HG02840 (cell line): Measurements from ENCODE around the gene TKT.

ENCODE experiments used
- ATAC-seq: cut with Tn5 transposase; IDR thresholded peaks from one replicate; pipeline ENCODE4 v1.9.1; 2021; ENCODE audit warnings: mild to moderate bottlenecking, moderate library complexity, moderate number of reproducible peaks; ENCODE audit not compliant: unreplicated experiment, low FRiP score

The TKT gene

GRCh38 chr3:53226841-53227407 lies 28.9 kb downstream of the TKT start:
- no peak for ATAC-seq

GRCh38 chr3:53226142-53226840 lies 29.5 kb downstream of the TKT start:
- no peak for ATAC-seq

DNA sequence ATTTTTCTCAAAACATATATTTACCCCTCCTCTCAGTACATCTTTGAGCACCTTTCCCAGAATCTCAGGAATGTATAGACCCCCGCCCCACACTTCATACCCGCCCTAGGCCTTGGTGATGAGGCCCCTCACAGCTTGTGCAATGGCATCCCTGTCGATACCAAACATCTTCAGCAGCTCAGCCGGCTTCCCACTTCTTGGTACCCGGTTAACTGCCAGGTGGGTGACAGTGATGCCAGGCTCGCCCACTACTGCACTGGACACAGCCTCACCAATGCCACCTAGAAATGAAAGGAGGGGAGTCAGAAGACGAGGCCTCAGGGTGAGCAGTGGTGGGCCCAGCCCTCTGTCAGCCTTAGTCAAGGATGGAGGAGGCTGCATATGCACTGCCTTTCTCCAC lies 30.2 kb downstream of the TKT start:
- no peak for ATAC-seq

- no peak for ATAC-seq
Observed at GRCh38 chr3:53225181-53225580, 30.6 kb downstream of the TKT start.

- no peak for ATAC-seq
Observed at GRCh38 chr3:53224536-53224935, 31.3 kb downstream of the TKT start.

GRCh38 chr3:53224026-53224425 lies 31.8 kb downstream of the TKT start:
- no peak for ATAC-seq

GRCh38 chr3:53223541-53223966 lies 32.3 kb downstream of the TKT start:
- ATAC-seq, result no peak

GRCh38 chr3:53223025-53223424 lies 32.8 kb downstream of the TKT start:
- no peak for ATAC-seq

DNA sequence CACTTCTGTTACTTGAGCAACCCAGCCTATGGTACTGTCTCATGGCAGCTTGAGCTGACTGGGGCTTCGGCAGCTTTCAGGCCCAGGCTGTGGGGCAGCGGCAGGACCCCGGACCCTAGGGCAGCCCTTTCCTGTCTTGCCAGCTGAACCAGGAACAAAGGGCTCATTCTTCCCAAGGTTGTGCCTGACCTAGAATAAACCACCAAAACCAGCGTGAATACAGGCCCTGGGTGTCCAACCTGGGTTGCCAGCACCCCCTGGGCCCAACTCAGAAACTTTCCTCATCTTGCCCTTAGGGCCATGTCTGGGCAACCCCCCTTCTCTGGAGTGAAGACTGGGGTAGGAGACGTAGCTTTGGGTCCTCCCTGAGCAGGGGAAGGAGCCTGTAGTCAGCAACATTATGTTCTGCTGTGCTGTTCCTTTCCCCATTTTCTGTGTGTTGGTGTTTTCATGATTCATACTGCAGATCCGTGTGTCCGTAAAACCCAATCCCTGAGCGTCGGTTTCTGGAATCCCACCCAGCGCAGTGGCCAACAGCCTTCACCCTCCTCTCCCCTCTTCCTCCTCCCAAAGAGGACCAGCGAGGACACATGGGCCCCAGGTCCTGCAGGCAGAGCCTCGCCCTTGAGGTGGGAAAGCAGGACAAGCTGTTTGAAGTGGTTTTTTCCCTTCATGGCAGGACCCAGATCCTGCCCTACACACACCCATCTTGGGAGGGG lies 33.5 kb downstream of the TKT start:
- ATAC-seq, result no peak

DNA sequence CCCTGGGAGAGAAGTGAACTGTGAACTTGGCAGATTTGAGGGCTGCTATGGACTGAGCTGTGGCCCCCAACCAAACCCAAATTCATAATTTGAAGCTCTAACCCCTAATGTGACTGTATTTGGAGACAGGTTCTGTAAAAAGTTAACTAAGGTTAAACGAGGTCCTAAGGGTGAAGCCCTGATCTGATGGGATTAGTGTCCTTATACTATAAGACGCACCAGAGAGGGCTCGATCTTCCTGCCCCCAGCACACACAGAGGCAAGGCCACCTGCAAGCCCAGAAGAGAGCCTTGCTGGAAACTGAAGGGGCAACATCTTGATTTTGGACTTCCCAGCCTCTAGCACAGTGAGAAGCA lies 34.0 kb downstream of the TKT start:
- ATAC-seq, result no peak

DNA sequence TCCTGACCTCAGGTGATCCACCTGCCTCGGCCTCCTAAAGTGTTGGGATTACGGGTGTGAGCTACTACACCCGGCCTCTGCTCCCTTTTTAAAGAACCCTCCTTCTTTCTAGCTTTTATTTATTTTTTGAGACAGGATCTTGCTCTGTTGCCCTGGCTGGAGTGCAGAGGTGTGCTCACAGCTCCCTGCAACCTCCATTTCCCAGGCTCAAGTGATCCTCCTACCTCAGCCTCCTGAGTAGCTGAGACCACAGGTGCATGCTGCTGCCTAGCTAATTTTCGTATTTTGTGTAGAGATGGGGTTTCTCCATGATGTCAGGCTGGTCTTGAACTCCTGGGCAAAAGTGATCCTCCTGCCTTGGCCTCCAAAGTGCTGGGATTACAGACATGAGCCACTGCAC lies 34.5 kb downstream of the TKT start:
- ATAC-seq, result no peak

GRCh38 chr3:53219895-53220483 lies 35.8 kb downstream of the TKT start:
- ATAC-seq, result no peak

GRCh38 chr3:53218131-53218530 lies 37.7 kb downstream of the TKT start:
- ATAC-seq, result no peak

DNA sequence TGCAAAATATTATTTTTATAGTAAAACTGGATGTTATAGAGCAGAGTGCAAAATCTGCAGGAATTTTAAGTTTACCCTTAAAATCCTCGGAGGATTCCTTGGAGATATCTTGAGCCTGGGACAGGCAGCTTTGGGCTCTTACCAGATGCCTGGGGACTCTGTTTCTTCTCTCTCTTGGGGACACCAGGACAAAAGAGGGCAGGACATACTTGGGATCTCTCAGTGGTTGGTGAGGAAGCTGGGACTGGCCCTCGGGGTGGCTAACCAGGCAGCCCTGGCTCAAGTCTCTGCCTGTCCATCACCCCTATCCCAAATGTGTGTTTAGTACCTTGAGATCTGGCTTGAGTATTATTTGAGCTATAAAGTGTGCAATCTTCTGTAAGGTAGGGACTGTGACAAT lies 38.6 kb downstream of the TKT start:
- ATAC-seq, result no peak

DNA sequence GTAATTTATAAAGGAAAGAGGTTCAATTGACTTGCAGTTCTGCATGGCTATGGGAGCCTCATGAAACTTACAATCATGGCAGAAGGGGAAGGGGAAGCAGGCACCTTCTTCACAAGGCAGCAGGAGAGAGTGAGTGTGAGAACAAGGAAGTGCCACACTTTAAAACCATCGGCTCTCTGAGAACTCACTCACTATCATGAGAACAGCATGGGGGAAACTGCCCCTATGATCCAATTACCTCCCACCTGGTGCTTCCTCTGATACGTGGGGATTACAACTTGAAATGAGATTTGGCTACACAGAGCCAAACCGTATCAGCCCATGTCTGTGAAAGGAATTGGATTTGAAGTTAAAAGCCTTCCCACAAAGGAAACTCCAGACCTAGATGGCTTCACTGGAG lies 39.1 kb downstream of the TKT start:
- ATAC-seq, result no peak

DNA sequence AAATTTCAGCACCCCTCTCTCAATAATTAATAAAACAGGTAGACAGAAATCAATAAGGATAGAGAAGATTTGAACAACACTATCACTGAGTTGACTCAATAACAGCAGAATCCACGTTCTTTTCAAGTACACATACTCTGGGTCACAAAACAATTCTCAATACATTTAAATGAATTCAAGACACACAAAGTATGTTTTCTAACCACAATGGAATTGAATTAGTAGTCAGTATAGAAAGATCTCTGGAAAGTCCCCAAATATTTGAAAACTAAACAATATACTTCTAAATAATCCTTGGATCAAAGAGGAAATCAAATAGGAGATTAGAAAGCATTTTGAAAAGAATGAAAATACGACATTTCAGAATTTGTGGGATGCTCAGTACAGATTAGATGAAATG lies 40.0 kb downstream of the TKT start:
- ATAC-seq, result no peak

- no peak for ATAC-seq
Observed at GRCh38 chr3:53213276-53213675, 42.5 kb downstream of the TKT start.

DNA sequence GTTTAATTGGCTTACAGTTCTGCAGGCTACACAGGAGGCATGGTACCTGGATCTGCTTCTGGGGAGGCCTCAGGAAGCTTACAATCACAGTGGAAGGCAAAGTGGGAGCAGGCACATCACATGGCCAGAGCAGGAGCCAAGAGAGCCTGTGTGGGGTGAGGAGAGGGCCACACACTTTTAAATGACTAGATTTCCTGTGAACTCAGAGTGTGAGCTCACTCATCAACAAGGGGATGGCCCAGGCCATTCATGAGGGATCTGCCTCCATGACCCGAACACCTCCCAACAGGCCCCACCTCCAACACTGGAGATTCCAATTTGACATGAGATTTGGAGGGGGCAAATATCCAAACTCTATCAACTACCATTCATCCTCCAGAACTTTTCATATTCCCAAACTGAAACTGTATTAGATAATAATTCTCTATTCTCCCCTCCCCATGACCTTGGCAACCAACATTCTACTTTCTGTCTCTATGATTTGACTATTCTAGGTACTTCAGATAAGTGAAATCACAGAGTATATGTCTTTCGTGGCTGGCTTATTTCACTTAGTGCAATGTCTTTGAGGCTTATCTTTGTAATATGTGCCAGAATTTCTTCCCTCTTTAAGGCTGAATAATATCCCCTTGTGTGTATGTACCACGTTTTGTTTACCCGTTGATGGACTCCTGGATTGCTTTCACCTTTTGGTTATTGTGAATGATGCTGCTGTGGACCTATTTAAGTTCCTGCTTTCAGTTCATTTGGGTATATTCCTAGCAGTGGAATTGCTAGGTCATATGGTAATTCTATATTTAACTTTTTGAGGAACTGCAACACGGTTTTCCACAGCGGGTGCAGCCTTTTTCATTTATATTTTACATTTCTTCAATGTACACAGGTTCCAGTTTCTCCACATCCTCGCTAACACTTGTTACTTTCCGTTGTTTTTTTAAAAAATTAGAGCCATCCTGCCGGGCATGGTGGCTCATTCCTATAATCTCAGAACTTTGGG lies 43.8 kb downstream of the TKT start:
- no peak for ATAC-seq

DNA sequence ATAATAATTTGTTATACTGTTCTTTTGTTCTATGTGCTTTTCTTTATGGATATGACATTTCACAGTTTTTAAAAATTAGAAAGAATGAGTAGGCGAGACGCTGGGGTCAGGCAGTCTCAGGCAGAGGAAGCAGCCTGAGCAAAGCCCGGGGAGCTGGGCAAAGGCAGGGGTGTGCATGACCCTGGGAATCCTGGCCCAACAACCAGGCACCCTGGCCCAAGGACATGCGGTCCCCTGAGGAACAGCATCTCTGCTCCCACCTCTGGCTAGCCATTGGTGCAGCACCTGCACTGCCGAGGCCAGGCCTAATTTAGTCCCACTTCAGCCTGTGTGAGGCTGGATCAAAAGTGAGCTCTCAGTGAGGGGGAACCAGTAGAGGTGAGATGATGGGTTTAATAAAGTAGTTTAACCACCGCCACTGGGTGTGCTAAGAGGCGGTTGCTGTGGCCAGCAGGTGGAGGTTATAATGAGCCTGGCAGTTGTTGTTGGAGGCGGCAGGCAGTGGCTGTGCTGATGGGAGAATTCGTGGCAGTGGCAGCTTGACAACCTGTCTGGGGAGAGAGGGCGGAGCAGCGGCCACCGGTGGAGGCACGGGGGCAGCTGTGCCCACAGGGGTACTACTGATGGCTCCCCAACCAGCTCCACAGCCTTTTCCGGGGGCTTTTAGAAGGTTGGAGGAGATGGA lies 53.3 kb downstream of the TKT start:
- no peak for ATAC-seq
